NCI-H2227 treated with DMSO at 0.1 percent for 48 hours (cell line): ENCODE data around the gene GPR15.

Source experiments
- DNase-seq: peaks from one replicate; lab custom pipeline; 2025; lab: John Stamatoyannopoulos, UW

The GPR15 gene

DNA sequence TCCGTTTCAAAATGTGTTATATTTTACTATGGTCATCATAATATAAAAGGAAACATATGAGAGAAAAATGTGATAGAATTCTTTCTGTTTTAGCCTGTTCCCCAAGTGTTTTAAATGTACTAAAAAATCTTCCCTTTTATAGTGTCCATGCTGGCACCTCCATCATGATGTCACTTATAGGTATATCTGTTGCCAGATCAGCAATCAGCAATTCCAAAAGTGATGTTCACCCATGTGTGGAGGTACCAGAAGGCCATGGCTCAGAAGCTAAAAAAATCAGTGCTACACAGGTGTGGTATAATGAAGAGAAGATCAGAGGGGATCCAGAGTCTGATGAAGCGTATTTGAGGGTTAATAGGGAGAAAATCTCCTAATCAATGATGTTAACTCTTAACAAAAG is 1.1 kb upstream of the GPR15 start:
- no peak for DNase-seq

DNA sequence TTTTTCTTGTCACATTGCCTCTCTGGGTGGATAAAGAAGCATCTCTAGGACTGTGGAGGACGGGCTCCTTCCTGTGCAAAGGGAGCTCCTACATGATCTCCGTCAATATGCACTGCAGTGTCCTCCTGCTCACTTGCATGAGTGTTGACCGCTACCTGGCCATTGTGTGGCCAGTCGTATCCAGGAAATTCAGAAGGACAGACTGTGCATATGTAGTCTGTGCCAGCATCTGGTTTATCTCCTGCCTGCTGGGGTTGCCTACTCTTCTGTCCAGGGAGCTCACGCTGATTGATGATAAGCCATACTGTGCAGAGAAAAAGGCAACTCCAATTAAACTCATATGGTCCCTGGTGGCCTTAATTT is 478 bp downstream of the GPR15 start:
- DNase-seq = no peak

DNA sequence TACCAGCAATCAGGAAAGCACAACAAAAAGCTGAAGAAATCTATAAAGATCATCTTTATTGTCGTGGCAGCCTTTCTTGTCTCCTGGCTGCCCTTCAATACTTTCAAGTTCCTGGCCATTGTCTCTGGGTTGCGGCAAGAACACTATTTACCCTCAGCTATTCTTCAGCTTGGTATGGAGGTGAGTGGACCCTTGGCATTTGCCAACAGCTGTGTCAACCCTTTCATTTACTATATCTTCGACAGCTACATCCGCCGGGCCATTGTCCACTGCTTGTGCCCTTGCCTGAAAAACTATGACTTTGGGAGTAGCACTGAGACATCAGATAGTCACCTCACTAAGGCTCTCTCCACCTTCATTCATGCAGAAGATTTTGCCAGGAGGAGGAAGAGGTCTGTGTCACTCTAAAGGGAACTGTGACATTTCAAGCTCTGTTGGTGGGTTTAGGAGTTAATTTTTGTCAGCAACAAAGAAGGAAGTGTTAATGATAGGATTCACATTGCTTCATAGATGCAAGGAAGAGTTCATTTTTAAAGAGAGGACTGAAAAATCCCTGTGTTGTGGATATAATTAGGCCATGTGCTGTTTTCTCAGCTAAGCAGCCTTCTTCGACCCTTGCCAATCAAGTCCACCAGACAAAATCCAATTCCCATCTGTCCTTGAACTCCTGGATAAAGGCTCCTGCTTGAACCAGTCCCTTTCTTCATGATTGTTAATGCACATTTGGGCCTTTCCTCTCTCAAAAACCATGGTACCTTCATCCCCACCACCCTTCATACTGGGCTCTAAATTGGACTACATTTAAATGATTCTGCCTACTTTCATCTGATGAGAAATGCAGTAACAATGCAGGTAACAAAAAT is 1.2 kb downstream of the GPR15 start:
- no peak for DNase-seq

DNA sequence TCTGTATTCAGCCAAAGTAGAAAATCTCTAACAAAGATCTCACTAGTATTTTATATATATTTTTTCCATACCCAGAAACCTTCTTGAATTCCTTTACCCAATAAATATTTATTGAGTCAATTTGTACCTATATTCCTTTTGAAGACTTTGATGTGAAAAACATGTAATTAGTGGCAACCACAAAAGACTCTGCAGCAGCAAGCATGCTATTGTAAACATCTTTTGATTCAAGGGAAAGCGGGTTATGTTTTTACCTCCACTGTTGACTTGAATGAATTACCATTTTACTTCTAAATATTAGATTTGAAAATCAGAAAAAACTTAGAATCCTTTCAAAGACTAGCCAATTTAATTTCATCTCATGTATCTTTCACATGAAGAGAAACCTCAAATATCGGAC is 2.4 kb downstream of the GPR15 start:
- no peak for DNase-seq

DNA sequence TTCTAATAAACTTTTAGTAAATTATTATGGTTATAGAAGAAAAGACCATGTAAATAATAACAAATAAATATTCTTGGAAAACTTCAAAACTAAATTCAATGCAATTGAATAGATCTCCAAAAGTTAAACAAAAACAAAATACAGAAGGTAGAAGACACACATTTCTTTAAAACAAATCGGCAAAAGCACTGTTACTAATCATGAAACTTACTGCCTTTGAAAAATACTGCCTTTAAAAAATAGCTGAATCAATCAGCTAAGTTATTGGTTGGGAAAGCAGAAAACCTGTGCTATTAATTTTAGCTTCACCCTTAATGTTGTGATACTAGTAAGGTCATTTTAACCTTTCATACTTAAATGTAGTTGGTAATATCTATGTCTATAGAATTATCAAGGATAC is 3.0 kb downstream of the GPR15 start:
- DNase-seq = no peak

DNA sequence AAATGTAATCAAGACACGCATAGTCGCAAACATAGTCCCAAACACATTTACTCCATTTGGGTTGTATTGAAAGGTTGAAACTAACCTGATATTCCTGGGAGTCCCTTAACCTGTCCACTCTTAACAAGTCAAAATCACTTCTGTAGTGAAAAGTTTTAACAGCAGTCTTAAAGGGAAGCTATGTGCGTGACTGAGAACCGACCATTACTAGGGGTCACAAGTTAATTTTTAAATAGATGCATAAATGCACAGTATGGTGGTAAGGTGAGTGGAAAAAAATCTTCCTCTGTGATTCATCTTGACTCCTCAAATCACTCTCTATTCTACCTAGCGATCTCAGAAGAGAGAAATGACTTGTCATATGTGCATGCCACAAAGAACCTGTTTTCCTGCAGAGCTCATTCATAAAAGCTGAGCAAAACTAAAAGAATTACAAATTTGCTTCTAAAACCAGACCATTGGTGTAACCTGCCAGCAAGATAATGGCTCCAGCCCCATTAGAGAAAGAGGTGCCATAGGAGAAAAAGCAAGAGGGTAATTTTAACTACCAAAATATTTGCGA is 4.8 kb downstream of the GPR15 start:
- DNase-seq = no peak

DNA sequence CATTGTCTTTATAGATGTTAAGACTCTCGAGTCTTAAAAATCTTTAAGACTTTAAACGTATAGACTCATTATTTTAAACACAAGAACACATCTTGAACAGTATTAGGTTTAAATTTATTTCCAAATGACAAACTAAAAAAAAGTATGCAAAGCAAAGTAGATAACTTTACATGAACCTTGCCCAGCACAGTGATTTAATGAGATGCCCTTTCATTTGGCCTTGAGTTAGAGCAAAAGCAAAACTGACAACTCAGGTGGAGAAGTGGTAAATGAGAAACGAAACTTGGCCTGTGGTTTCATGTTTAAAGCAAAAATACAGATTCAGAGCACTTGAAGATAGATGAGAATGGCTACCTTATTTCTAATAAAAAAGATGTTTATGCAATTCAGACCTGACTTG is 8.6 kb downstream of the GPR15 start:
- no peak for DNase-seq

DNA sequence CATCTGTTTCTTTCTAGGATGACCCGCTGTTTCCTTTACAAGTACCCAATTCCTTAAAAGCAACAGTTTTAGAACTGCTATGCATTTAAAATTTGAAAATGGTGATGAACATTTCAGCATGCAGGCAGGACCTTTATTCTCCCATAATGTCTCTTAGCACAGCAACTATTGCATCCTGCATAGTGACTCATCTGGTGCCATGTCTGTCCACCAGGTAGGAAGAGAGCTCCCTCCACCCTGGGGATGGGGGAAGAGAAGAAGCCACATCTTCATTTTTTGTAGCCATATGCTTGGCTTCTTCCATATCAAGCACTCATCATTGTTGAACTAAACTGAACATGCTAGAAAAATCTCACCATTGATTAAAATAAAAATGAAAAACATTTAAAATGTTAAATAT is 9.9 kb downstream of the GPR15 start:
- no peak for DNase-seq

DNA sequence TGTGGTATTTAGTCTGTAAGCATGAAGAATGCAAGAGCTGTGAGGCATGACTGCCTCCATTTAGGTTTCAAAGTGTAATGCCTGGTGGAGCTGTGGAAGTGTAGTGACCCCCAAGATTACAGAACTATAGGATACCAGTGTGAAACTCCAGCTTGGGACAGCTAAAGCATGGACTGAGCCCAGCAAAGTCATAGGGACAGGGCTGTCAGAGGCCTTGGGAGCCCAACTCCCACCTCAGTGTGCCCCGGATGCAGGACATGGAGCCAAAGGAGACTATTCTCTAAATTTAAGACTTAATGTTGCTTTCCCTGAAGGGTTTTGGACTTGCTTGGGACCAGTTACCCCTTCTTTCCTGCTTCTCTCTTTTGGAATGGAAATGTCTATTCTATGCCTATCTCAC is 10.8 kb downstream of the GPR15 start:
- DNase-seq = no peak

DNA sequence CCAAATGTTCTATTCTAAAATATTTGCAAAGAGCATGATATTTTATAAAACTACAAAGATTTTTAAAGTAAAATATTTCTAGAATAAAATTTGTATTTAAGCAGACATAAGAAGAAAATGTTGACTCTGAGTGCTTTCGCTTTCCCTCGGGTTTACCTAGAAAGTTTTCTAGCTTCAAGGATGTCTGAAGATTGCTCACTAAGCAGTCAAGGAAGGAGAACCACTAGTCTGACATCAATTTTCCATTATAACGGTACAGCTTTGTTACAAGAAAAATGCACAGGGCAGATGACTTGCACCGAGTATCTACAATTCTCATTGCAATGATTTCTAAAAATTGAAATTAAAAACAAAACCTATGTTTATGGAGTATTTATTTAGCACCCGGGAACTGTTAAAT is 14.2 kb downstream of the GPR15 start:
- DNase-seq = no peak

DNA sequence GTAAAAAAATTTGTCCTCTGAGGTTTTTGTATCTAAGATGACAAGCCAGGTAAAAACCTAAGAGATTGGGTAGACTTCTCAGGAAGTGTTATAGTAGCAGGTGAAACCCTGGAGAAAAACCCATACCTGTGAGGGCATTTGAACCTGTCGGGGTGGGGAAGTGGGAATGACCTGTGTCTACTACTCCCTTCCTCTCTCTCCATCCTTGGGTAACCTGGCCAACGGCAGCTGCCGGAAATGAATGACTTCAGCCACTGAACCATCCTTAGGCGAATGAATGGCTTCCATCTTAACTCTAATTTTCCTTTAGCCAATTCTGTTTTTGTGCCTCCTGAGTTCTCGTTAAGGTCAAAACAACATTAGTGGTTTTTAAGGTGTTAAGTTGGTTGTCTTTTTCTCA is 16.8 kb downstream of the GPR15 start:
- DNase-seq = no peak

DNA sequence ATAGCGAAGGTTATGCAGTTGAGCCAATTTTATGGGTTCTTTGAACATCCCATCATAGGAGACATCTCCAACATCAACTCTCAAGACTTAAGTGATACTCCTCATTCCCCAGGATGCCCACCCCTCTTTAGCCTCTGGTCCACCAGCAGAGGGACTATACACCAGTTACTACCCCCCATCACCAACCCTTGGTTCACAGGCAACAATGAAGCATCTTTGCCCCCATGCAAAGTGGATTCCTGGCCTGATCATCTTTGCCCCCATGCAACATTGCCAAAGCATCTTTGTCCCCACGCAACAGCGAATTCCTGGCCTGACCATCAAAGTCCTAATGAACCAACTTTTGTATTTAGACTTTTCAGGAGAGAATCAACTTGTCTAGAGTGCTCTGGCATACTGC is 19.1 kb downstream of the GPR15 start:
- DNase-seq = no peak

DNA sequence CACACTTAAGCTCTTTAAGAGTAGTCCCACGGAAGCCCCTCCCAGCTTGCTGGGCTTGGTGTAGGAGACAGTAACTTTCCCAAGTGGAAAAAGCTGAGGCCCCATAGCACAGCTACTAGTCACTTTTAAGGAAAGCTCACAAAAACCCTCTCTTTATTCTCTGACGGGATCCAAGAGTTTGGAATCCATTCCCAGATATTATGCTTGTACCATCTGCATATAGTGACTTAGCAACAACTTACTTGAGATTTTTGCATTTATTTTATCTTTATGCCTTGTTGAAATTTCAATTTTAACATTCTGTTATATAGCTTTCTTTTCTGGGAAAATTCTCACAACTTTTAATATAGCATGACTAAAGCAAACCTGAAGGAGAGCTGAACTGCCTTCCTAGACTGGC is 19.5 kb downstream of the GPR15 start:
- no peak for DNase-seq

DNA sequence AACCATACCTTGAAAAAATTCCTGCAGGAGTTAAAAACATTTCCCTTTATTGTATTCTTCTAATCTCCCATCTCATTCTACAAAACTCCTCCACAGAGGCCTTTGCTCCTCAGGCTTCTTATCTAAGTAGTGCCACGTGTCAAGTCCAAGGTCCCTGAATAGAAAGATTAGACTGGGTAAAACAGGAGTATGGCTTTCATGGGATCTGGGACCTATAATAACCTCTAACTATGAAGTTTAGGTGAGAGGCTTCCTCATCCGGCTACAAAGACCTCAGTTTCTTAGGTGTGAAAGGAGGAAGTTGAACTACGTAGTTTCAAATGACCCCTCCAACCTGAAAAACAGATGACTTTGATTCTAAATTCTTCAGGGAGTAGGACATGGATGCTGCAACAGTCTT is 20.0 kb downstream of the GPR15 start:
- no peak for DNase-seq

DNA sequence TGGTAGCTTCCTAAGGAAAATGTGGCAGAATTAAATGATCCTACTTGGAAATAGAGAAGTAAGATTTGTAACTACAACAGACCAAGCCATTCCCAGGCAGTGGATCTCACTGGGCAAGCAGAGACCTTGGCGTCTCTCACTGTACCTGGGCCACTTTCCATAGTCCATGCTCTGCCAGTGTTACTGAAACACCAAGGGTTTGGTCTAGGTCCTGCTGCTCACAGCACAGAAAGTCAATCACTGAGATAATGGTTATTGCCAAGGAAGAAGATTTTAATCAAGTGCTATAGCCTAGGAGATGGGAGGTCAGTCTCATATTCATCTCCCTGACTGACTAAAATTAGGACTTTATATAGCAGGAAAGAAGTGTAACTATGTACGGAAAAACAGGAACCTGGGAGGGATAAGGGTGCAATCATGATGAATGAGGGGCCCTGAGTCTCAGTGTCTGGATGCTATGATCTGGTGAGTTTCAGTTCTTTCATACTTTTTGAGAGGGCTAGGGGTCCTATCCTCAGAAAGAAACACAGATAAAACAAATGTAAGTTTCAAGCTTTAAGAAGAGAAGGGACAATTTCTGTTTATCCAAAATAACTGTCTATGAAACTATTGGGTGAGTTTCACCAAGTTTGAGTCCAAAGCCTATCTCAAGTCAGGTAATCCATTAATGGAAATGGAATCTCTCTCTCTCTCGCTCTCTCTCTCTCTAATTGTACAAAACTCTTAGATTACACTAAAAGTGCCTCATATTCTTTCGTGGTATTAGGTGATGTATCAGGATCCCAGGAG is 20.6 kb downstream of the GPR15 start:
- no peak for DNase-seq

DNA sequence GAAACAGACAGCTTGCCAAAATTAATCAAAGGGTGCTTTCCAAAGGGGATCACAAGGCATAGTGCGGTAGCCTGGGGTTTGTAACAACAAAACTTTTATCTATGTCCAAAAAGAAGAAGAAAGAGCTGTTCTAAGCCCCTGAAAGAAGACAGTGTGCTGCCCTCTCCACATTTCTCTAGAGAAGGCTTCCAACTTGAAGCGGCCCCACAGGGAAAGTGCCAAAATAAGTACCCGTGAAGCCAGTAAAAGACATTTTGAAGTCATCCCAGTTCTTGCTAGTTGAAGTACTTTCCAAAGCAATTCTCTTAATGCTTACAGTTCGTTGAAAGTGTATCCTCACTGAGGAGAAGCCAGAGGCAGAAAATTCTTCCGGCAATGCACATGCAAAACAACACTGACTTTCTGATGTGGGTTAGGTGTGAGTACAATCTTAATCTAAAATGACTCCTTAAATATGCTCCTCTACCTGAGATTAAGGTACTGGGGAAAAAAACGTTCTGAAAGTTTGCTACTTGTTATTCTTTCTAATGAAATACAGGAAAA is 21.3 kb downstream of the GPR15 start:
- no peak for DNase-seq

DNA sequence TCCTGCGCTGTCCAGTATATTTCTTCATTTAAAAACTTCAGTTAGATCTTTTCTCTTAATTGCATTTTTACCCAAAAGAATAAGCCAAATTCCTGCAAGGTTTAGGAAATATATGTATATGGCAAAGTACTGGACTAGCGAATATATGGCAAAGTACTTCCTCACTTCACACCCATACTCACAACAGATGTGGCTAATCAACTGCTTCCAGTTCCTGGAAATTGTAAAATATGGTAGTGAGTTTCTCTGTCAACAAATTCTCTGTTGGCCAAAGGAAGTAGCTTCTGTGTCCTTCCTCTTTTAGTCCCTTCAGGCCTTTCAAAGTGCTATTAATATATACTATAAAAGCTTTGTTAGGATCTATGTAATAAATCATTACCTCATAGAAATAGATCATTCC is 22.0 kb downstream of the GPR15 start:
- no peak for DNase-seq

DNA sequence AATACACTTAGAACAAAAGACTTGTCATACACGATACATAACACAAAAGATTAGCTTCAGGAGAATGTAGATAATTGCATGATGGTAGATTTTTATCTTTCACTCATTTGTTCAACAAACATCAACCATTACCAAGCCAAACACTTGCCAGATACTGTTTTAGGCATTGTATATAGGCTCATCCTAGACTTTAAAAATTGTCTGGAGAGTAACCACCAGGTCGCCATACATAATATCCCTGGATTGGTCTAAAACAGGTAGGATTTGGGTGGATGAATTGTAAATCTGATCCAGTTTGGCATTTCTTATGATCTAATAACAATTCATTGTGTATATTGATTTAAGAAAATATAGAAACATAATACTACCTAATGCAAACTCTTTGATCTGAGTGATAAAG is 22.8 kb downstream of the GPR15 start:
- DNase-seq = no peak

DNA sequence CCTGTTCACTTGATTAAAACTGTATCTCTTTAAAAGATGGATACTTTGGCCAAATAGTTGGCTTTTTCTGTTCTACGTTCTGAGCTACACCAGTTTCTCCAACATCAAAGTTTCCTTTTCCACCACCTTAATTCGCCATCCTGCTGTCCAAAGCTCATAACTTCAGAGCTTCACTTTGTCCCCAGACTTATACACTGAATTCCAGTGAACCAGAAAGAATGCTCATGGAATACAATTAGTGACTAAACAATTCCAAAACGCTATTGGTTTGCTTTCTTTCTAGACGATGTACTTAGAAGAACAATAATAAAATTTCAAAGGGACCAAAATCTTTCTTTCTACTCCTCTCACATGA is 23.2 kb downstream of the GPR15 start:
- DNase-seq = no peak

DNA sequence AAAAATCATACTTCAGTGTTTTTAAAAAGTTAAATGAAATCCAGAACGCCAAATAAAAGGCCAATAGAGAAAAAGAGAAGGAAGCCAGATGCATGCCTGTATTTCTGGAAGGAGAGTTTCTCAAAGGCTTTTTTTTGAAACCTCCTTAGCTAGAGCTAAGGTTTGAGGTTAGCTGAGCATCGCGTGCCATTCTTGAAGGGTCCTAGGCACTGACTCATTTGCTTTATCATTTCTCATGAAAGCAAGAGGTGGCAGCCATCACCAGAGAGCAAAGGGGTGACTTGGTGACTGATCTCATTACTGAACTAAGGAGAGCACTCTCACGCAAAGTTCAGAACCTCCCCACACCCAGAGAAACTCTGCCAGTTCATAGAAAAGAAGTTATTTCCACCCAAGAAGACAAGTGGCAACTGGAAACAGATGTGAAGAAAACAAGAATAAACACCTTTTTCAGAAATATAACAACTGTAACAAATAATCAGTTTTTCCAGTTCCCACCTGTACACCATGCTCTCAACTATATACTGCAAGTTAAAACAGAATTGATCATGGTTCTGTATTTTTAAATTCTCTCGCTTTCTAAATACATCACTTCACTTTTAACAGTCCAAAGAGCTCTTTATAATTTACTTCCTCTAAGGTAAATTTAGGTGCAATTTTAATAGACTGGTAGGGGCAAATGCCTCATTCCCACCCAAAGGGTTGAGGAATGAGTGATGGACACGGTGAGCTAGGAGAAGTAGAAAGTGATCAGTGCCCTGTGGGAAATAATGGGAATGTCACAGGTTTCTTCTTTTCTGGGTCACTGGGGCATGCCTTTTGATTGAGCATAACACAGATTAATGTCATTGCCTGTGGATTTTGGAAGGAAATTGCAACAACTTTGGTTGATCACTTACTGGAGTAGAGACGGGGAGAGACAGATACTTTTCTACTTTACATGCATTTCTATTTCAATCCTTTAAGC is 24.7 kb downstream of the GPR15 start:
- DNase-seq = no peak

DNA sequence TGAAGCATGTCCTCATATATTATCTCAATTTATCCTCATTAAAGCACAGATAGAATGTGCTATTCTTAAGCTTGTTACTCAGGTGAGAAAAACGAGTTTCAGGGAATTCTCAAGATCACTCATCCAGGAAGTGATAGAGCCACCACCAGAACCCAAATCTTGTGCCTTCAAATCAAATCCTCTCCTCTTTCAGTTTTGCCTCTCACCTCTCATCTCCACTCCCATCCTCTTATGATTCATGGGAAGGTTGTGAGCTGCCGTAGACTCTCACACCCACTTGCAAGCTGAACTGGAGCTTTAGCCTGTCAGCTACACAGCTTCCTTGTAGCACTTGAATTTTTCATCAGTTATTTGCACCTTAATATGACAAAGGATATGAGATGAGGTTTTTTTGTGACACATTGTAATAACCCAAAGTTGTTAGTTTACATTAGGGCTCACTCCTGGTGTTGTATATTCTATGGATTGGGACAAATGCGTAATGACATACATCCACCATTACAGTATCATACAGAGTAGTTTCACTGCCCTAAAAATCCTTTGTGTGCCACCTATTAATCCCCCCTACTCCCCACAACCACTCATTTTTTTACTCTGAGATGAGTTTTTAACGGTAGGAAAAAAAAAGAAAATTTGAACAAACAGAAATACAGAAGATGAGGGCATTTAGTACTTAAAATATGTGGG is 25.7 kb downstream of the GPR15 start:
- DNase-seq = no peak
